GM20000 (cell line): ENCODE data around the gene OR1S2.
"Not testable (repeated sequence)": the region's sequence is repeated elsewhere in the genome, so short reads cannot be mapped to it uniquely, and the experiment has no call there.

ENCODE experiments used
- DNase-seq: peaks from one replicate; pipeline ENCODE4 v3.0.0; 2012; ENCODE audit warnings: low spot score
- TF ChIP-seq, protein P1 (sequence below): IDR thresholded peaks from 2 replicates; pipeline ENCODE4 v1.5.1; 2012; ENCODE audit warnings: mild to moderate bottlenecking, control low read depth; ENCODE audit errors: extremely low read depth, missing control alignments

Gene OR1S2

GRCh38 chr11:58204042-58204441 lies at the start of gene OR1S2:
TSS of gene OR1S2 (minus strand) at chr11:58204142. CDS start at chr11:58204142, 0 bp downstream.
- TF ChIP-seq, protein P1, sequence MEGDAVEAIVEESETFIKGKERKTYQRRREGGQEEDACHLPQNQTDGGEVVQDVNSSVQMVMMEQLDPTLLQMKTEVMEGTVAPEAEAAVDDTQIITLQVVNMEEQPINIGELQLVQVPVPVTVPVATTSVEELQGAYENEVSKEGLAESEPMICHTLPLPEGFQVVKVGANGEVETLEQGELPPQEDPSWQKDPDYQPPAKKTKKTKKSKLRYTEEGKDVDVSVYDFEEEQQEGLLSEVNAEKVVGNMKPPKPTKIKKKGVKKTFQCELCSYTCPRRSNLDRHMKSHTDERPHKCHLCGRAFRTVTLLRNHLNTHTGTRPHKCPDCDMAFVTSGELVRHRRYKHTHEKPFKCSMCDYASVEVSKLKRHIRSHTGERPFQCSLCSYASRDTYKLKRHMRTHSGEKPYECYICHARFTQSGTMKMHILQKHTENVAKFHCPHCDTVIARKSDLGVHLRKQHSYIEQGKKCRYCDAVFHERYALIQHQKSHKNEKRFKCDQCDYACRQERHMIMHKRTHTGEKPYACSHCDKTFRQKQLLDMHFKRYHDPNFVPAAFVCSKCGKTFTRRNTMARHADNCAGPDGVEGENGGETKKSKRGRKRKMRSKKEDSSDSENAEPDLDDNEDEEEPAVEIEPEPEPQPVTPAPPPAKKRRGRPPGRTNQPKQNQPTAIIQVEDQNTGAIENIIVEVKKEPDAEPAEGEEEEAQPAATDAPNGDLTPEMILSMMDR: no peak
- DNase-seq: no peak

DNA sequence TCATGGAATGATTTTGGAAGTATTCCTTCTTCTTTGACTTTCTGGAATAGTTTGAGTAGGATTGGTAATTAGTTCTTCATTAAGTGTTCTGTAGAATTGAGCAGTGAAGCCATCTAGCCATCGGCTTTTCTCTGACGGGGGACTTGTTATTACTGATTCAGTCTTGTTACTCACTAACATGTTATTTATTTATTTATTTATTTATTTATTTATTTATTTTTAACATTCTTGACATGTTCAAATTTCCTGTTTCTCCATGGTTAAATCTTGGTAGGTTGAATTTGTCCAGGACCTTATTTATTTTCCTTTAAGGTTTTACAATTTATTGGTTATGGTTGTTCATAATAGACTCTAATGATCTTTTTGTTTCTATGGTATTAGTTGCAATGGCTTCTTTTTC lies 40.0 kb upstream of the OR1S2 start:
- no peak for DNase-seq
- TF ChIP-seq, protein P1: no peak

DNA sequence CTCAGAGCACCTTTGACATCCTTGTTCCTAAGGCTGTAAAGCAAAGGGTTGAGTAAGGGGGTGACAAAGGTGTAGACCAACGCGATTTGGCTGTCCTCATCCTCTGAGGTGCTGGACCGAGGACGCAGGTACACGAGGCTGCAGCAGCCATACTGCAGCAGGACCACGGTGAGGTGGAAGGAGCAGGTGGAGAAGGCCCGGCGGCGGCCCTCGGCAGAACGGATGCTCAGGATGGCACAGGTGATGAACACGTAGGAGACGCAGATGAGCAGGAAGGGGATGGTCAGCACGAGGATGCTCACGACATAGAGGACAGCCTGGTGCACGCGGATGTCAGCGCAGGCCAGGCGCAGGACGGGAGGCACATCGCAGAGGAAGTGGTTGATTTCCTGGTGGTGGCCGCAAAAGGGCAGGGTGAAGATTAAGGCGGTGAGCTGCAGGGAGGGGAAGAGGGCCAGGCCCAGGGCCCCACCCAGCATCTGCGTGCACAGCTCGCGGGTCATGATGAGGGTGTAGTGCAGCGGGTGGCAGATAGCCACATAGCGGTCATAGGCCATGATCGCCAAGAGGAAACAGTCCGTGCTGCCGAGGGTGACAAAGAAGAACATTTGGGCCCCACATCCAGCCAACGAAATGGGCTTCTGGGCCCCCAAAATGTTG lies 24.1 kb upstream of the OR1S2 start:
- TF ChIP-seq, protein P1: no peak

DNA sequence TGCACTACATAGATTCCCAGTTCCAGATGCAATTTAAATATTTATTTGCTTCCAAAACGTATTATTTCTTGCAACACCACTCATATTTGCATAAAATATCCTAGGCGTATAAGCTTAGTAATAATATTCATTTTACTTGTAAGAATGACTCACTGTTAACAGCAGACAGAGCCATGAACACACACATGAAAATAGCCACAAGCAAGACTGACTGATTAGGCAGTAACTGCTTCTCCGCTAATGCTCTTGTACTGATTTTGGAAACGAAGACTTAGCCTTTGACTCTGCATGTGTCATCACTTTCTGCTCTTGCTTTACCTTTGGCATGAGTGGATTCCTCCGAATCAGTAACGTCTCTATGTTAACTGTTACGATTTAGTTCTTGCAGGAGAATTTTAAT lies 18.8 kb upstream of the OR1S2 start:
- no peak for DNase-seq
- TF ChIP-seq, protein P1: no peak

More for the DNA sequence above, 24.1 kb upstream of the OR1S2 start:
- no peak for DNase-seq

GRCh38 chr11:58216476-58216875 lies 12.5 kb upstream of the OR1S2 start:
- TF ChIP-seq, protein P1: no peak
- no peak for DNase-seq

DNA sequence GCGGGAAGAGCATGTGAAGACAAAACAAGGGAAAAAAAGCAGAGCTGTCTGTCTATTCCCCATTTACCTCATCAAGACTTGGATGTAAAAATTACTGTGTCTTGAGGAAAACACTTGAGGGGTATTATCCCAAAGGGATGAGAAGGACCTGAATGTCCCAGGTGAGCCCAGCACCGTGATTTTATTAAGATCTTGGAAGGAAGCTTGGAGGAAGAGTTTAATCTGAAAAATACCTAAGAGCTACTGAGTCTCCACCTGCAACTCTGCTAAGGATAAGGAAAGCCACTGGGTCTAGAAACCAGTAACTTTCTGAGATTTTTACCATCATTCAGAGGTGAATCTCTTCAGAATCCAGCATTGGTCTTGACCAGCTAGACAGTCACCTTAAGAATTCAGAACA lies 8.5 kb upstream of the OR1S2 start, which contains the start of gene OR1S1:
Gene OR1S1, plus strand, starts transcription at position 301 of the 400 bp plus-strand sequence.
- DNase-seq: not testable (repeated sequence)

- TF ChIP-seq, protein P1: no peak
- no peak for DNase-seq
Observed at GRCh38 chr11:58199271-58199670, 4.7 kb downstream of the OR1S2 start.

GRCh38 chr11:58195939-58196338 lies 8.0 kb downstream of the OR1S2 start:
- TF ChIP-seq, protein P1: no peak
- no peak for DNase-seq
